Activated naive CD8-positive, alpha-beta T cell treated with anti-CD3 and anti-CD28 coated beads, Interleukin-2, amount 50 U/mL, for 24 hours (primary cell): ENCODE measurements around the gene PRRG2.
A peak's percentile ranks its signal among the peaks of the same experiment; 100 is the strongest.

Experiments
- ATAC-seq: fragments of 150-1000 bp; cut with Tn5 transposase; one replicate; pipeline ENCODE4 v1.10.0; 2021
- DNase-seq: peaks from one replicate; pipeline ENCODE4 v3.0.0; 2021
- H3K27ac Mint-ChIP-seq: one replicate; pipeline ENCODE4 v1.8.0; 2021; ENCODE audit warnings: mild to moderate bottlenecking, mixed read lengths
- H3K27me3 Mint-ChIP-seq: one replicate; pipeline ENCODE4 v1.8.0; 2021; ENCODE audit warnings: mixed read lengths
- H3K36me3 Mint-ChIP-seq: one replicate; pipeline ENCODE4 v1.8.0; 2021; ENCODE audit warnings: low read depth, mixed read lengths
- H3K4me1 Mint-ChIP-seq: one replicate; pipeline ENCODE4 v1.8.0; 2021; ENCODE audit warnings: mixed read lengths
- H3K4me3 Mint-ChIP-seq: one replicate; pipeline ENCODE4 v1.8.0; 2021; ENCODE audit warnings: mild to moderate bottlenecking, moderate library complexity, mixed read lengths
- H3K9me3 Mint-ChIP-seq: one replicate; pipeline ENCODE4 v1.8.0; 2021; ENCODE audit warnings: mixed read lengths

PRRG2 gene

GRCh38 chr19:49590071-49590970 is 9.2 kb downstream of the PRRG2 start:
- Mint-ChIP-seq H3K4me3 (peak overlapping the region; percentile 89), H3K4me1 (peaks cover 31% of the 10 kb centered on the region), H3K9me3 (no peaks in the 10 kb centered on the region), H3K36me3 (peaks cover 9% of the 10 kb centered on the region), H3K27ac (peak overlapping the region; percentile 88), H3K27me3 (no peaks in the 10 kb centered on the region)
- DNase-seq: peak; percentile 94
- ATAC-seq: peak; percentile 85

- H3K36me3 Mint-ChIP-seq: peaks cover 9% of the 10 kb centered on the region
These were observed 10.0 kb downstream of the PRRG2 start, which contains the start of gene PRR12 for GRCh38 chr19:49590971-49591730. TSS of gene PRR12 (plus strand) at chr19:49591182. CDS start at chr19:49591655, 473 bp downstream.

GRCh38 chr19:49591731-49592485 is 10.8 kb downstream of the PRRG2 start:
- ATAC-seq (no peak), DNase-seq (peak; percentile 60)
- Mint-ChIP-seq H3K4me3 (peak overlapping the region; percentile 89), H3K4me1 (peaks cover 31% of the 10 kb centered on the region), H3K9me3 (no peaks in the 10 kb centered on the region), H3K27ac (peak overlapping the region; percentile 90), H3K27me3 (no peaks in the 10 kb centered on the region), H3K36me3 (peaks cover 9% of the 10 kb centered on the region)

More at GRCh38 chr19:49590971-49591730, 10.0 kb downstream of the PRRG2 start, which contains the start of gene PRR12:
- Mint-ChIP-seq H3K27ac (peak within 1 kb of the TSS; percentile 90), H3K27me3 (no peaks in the 10 kb centered on the region), H3K4me1 (peaks cover 31% of the 10 kb centered on the region), H3K9me3 (no peaks in the 10 kb centered on the region), H3K4me3 (peak within 1 kb of the TSS; percentile 89)
- DNase-seq (peak; percentile 76), ATAC-seq (peak; percentile 6)

GRCh38 chr19:49592486-49593232 is 11.5 kb downstream of the PRRG2 start:
- Mint-ChIP-seq H3K27ac (peak overlapping the region; percentile 90), H3K4me3 (peak overlapping the region; percentile 89), H3K27me3 (no peaks in the 10 kb centered on the region), H3K9me3 (no peaks in the 10 kb centered on the region), H3K4me1 (peaks cover 31% of the 10 kb centered on the region), H3K36me3 (peaks cover 9% of the 10 kb centered on the region)
- ATAC-seq (no peak), DNase-seq (peak; percentile 40)

GRCh38 chr19:49593233-49594113 is 12.4 kb downstream of the PRRG2 start:
- H3K36me3 Mint-ChIP-seq: peaks cover 11% of the 10 kb centered on the region

GRCh38 chr19:49594157-49594992 is 13.3 kb downstream of the PRRG2 start:
- peaks cover 27% of the 10 kb centered on the region for H3K4me1 Mint-ChIP-seq
- H3K9me3 Mint-ChIP-seq: no peaks in the 10 kb centered on the region
- ATAC-seq (no peak), DNase-seq (no peak)
- peak overlapping the region; percentile 89 for H3K4me3 Mint-ChIP-seq
- no peaks in the 10 kb centered on the region for H3K27me3 Mint-ChIP-seq
- peaks cover 11% of the 10 kb centered on the region for H3K36me3 Mint-ChIP-seq
- peak overlapping the region; percentile 90 for H3K27ac Mint-ChIP-seq

More at GRCh38 chr19:49593233-49594113, 12.4 kb downstream of the PRRG2 start:
- Mint-ChIP-seq H3K4me3 (peak overlapping the region; percentile 89), H3K4me1 (peaks cover 31% of the 10 kb centered on the region), H3K27me3 (no peaks in the 10 kb centered on the region), H3K27ac (peak overlapping the region; percentile 90), H3K9me3 (no peaks in the 10 kb centered on the region)
- ATAC-seq: peak; percentile 62
- DNase-seq: peak; percentile 96

- Mint-ChIP-seq H3K27me3 (no peaks in the 10 kb centered on the region), H3K36me3 (peaks cover 11% of the 10 kb centered on the region), H3K9me3 (no peaks in the 10 kb centered on the region), H3K4me1 (peaks cover 23% of the 10 kb centered on the region), H3K4me3 (no peak overlapping the region), H3K27ac (no peak overlapping the region)
- DNase-seq (no peak), ATAC-seq (no peak)
These were observed 14.1 kb downstream of the PRRG2 start for GRCh38 chr19:49594993-49595818.

GRCh38 chr19:49595819-49596404 is 14.8 kb downstream of the PRRG2 start:
- DNase-seq (no peak), ATAC-seq (no peak)
- H3K9me3 Mint-ChIP-seq: no peaks in the 10 kb centered on the region
- peaks cover 21% of the 10 kb centered on the region for H3K4me1 Mint-ChIP-seq
- no peak overlapping the region for H3K27ac Mint-ChIP-seq
- H3K27me3 Mint-ChIP-seq: no peaks in the 10 kb centered on the region
- H3K36me3 Mint-ChIP-seq: peaks cover 12% of the 10 kb centered on the region
- no peak overlapping the region for H3K4me3 Mint-ChIP-seq

GRCh38 chr19:49596407-49596806 is 15.3 kb downstream of the PRRG2 start:
- DNase-seq (no peak), ATAC-seq (no peak)
- Mint-ChIP-seq H3K27me3 (no peaks in the 10 kb centered on the region), H3K36me3 (peaks cover 15% of the 10 kb centered on the region), H3K4me1 (peaks cover 21% of the 10 kb centered on the region), H3K9me3 (no peaks in the 10 kb centered on the region), H3K4me3 (no peak overlapping the region), H3K27ac (no peak overlapping the region)

GRCh38 chr19:49596954-49597702 is 16.0 kb downstream of the PRRG2 start:
- no peak for ATAC-seq
- H3K36me3 Mint-ChIP-seq: peaks cover 15% of the 10 kb centered on the region
- H3K27ac Mint-ChIP-seq: no peak overlapping the region
- H3K27me3 Mint-ChIP-seq: no peaks in the 10 kb centered on the region
- H3K4me1 Mint-ChIP-seq: peaks cover 20% of the 10 kb centered on the region
- no peak for DNase-seq
- no peaks in the 10 kb centered on the region for H3K9me3 Mint-ChIP-seq
- H3K4me3 Mint-ChIP-seq: no peak overlapping the region

GRCh38 chr19:49597703-49597974 is 16.5 kb downstream of the PRRG2 start:
- H3K36me3 Mint-ChIP-seq: peaks cover 15% of the 10 kb centered on the region
- H3K27me3 Mint-ChIP-seq: no peaks in the 10 kb centered on the region
- ATAC-seq (no peak), DNase-seq (no peak)
- no peak overlapping the region for H3K4me3 Mint-ChIP-seq
- peaks cover 17% of the 10 kb centered on the region for H3K4me1 Mint-ChIP-seq
- no peak overlapping the region for H3K27ac Mint-ChIP-seq
- H3K9me3 Mint-ChIP-seq: no peaks in the 10 kb centered on the region
